T-helper 2 cell treated with Interferon-gamma antibody and Interleukin-4, amounts not matched to agents 5 μg/mL and 100 μg/mL, for 36 hours (primary cell): ENCODE measurements around the gene GCFC2.
"Not testable (repeated sequence)": the region's sequence is repeated elsewhere in the genome, so short reads cannot be mapped to it uniquely, and the experiment has no call there.

ENCODE experiments used
- DNase-seq: peaks from one replicate; pipeline ENCODE4 v3.0.0; 2021; ENCODE audit warnings: low spot score
- H3K27ac Mint-ChIP-seq: one replicate; pipeline ENCODE4 v1.8.0; 2021; ENCODE audit warnings: mild to moderate bottlenecking, mixed read lengths
- H3K27me3 Mint-ChIP-seq: one replicate; pipeline ENCODE4 v1.8.0; 2021; ENCODE audit warnings: low read depth, mixed read lengths
- H3K36me3 Mint-ChIP-seq: one replicate; pipeline ENCODE4 v1.8.0; 2021; ENCODE audit warnings: low read depth, mixed read lengths
- H3K4me1 Mint-ChIP-seq: one replicate; pipeline ENCODE4 v1.8.0; 2021; ENCODE audit warnings: low read depth, mixed read lengths
- H3K4me3 Mint-ChIP-seq: one replicate; pipeline ENCODE4 v1.8.0; 2022; ENCODE audit warnings: mild to moderate bottlenecking, moderate library complexity, mixed read lengths
- H3K9me3 Mint-ChIP-seq: one replicate; pipeline ENCODE4 v1.8.0; 2021; ENCODE audit warnings: mixed read lengths

The GCFC2 gene

DNA sequence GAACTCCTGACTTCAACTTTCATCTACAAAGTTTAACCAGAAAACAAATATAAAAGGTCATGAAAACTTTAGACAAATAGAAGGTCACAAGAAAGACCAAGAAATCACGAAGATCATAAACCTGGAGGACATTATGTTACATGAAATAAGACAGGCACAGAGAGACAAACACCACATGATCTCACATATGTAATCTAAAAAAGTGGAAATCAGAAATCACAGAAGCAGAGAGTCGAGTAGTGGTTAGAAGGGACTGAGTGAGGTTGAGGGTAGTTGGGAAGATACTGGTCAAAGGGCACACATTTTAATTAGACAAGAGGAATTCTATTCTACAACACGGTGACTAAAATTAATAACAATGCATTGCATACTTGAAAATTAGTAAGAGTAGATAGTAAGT is 1.4 kb downstream of the GCFC2 start:
- Mint-ChIP-seq H3K27ac (peak overlapping the region; percentile 79), H3K9me3 (no peaks in the 10 kb centered on the region), H3K36me3 (peaks cover 15% of the 10 kb centered on the region), H3K27me3 (no peaks in the 10 kb centered on the region), H3K4me3 (peak overlapping the region; percentile 79), H3K4me1 (peaks cover 28% of the 10 kb centered on the region)
- DNase-seq, result no peak

DNA sequence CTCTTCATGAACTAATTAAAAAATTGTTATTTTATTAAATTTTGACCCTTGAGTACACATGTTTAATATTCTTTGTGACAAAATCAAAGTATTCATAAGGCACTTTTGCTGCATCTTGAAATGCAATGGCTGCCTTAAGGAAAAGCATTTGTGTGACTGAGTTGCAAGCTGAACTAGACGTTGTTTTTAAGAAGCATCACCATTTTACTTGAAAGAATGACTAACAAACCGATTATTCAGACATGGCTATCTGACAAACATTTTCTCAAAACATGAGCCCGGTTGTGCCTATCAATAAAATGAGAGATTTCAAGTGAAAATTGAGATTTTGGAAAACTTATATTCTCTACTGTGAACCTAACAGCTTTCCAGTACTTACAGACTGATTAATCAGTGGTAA is 2.8 kb downstream of the GCFC2 start:
- DNase-seq, result no peak
- Mint-ChIP-seq H3K36me3 (peaks cover 25% of the 10 kb centered on the region), H3K4me1 (peaks cover 30% of the 10 kb centered on the region), H3K27me3 (no peaks in the 10 kb centered on the region), H3K4me3 (peak overlapping the region; percentile 59), H3K27ac (no peak overlapping the region), H3K9me3 (no peaks in the 10 kb centered on the region)

DNA sequence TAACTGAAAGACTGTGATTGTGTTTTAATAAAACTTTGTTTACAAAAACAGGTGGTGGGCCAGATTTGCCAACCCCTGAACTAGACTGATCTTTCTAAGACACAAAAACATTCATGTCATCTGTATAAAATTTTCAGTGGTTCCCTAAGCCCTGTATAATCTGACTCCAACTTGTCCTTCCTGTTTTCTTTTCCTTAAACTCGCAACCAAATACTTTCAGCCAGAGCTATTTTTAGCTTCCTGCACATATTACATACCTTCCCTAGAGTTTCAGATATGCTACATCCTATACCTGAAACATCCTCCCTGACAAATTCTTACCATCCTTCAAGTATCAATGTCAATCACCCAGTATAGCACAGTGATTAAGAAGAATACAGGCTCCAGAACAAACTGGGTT is 4.8 kb downstream of the GCFC2 start:
- H3K4me3 Mint-ChIP-seq, result no peak overlapping the region
- H3K9me3 Mint-ChIP-seq, result peaks cover 3% of the 10 kb centered on the region
- peaks cover 40% of the 10 kb centered on the region for H3K36me3 Mint-ChIP-seq
- H3K27ac Mint-ChIP-seq, result no peak overlapping the region
- DNase-seq, result no peak
- peaks cover 27% of the 10 kb centered on the region for H3K4me1 Mint-ChIP-seq
- no peaks in the 10 kb centered on the region for H3K27me3 Mint-ChIP-seq

DNA sequence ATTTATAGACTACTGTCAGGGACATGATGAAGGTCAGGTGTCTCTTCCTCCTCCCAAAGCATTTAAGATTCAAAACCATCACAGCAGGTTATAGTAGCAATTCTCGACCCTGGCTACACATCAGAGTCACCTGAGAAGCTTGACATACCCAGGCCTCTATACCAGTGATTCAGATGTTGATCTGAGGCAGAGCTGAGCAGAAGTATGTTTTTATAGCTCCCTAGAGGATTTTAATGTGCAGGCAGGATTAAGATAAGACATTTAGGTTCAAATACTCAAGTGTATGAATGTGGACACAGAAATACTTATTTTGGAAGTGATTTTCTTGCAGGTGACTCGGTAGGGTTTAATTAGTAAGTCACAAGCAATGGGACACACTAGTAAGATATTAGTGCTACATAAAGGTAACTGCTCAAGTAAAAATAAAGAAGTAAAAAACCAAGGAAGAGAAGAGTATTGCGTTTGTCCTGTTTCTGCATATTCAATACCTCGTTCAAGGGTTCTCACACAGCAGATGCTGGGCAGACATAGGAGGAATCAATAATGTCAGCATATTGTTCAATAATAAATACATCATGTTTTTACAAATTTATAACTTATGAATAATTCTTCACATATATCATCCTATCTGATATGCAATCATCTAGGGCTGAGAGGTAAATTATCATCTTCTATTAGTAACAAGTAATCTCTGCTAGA is 7.0 kb downstream of the GCFC2 start:
- Mint-ChIP-seq H3K4me3 (no peak overlapping the region), H3K27me3 (no peaks in the 10 kb centered on the region), H3K27ac (no peak overlapping the region), H3K4me1 (peaks cover 21% of the 10 kb centered on the region), H3K36me3 (peaks cover 53% of the 10 kb centered on the region), H3K9me3 (peaks cover 3% of the 10 kb centered on the region)
- no peak for DNase-seq

DNA sequence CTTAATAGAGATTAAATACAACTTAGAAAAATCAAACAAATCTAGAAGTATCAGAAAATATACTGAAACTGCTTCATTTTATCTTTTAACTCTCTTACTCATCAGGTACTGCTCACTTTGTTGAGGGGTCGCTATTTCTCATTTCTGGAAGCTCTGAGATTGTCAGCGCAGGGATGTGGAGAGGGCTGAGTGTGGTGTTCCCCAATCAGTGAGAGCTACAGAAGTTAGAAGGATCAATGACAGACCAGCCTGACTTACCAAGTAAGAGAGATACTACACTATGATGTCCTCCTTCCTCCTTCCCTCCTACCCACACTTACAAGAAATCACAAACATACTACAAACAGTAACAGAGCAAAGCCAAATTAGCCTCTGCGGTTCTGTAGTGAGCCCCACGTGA is 8.1 kb downstream of the GCFC2 start:
- no peak overlapping the region for H3K27ac Mint-ChIP-seq
- H3K36me3 Mint-ChIP-seq, result peaks cover 59% of the 10 kb centered on the region
- DNase-seq, result no peak
- no peaks in the 10 kb centered on the region for H3K27me3 Mint-ChIP-seq
- H3K9me3 Mint-ChIP-seq, result peaks cover 9% of the 10 kb centered on the region
- H3K4me3 Mint-ChIP-seq, result no peak overlapping the region
- H3K4me1 Mint-ChIP-seq, result peaks cover 17% of the 10 kb centered on the region

DNA sequence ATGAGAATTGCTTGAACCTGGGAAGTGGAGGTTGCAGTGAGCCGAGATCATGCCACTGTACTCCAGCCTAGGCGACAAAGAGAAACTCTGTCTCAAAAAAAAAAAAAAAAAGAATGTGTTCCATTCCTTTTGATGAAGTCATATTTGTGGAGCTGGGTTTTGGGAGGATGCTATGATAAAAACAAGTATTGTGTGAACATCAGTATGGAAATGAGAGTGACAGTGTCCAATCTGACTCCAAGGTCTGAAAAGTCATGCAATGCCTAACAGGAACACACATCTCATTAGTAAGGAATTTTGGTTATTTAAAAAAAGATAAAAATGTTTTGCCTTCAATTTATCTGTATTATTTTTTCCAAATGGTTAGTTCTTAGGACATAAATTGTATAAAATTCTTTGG is 11.8 kb downstream of the GCFC2 start:
- Mint-ChIP-seq H3K27ac (no peak overlapping the region), H3K4me1 (peaks cover 2% of the 10 kb centered on the region), H3K9me3 (peaks cover 12% of the 10 kb centered on the region), H3K36me3 (peaks cover 49% of the 10 kb centered on the region), H3K27me3 (no peaks in the 10 kb centered on the region), H3K4me3 (no peak overlapping the region)
- DNase-seq, result no peak

DNA sequence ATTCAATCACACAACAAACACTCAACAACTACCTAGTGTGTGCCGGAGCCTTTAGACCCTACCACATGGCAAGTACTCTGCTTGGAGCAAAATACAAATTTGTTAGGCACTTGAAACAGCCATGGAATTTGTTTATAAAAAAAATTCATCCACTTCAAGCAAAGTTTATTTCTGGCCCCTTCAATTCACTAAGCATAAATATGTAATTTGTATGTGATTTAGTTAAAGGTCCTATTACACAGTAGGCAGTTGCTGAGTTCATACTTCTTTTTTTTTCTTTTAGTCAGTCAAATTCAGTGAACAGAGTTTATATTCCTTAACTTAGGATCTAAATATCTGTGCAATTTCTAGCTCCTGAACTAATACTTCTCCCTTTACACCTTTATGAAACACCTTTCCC is 22.5 kb downstream of the GCFC2 start:
- Mint-ChIP-seq H3K9me3 (no peaks in the 10 kb centered on the region), H3K27me3 (no peaks in the 10 kb centered on the region), H3K4me1 (peaks cover 2% of the 10 kb centered on the region), H3K36me3 (peaks cover 47% of the 10 kb centered on the region), H3K4me3 (no peak overlapping the region), H3K27ac (no peak overlapping the region)
- no peak for DNase-seq

DNA sequence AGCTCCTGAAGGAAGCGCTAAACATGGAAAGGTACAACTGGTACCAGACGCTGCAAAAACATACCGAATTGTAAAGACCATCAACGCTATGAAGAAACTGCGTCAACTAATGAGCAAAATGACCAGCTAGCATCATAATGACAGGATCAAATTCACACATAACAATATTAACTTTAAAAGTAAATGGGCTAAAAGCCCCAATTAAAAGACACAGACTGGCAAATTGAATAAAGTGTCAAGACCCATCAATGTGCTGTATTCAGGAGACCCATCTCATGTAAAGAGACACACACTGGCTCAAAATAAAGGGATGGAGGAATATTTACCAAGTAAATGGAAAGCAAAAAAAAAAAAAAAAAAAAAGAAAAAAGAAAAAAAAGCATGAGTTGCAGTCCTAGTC is 27.3 kb downstream of the GCFC2 start:
- not testable (repeated sequence) for DNase-seq, H3K27me3 Mint-ChIP-seq, H3K4me3 Mint-ChIP-seq, H3K4me1 Mint-ChIP-seq, H3K9me3 Mint-ChIP-seq, H3K27ac Mint-ChIP-seq
- peaks cover 35% of the 10 kb centered on the region for H3K36me3 Mint-ChIP-seq

DNA sequence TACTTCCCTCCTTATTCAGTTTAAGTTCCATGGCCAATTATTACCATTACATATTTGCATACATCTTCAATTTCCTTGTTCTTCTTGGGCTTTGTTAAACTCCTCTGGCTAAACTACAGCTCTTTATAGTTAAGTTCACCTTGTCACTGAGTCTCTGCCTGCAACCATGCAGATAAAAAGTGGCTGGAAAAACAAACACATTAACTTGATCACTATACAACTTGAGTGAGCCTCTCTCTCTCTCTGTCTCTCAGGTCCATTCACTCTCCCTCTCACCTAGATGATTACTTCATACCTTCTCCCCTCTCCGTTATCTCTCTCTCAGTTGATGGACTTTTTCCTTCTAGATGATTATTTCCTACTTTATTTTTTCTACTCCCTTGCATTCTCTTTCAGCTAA is 30.3 kb downstream of the GCFC2 start:
- Mint-ChIP-seq H3K36me3 (peaks cover 25% of the 10 kb centered on the region), H3K9me3 (no peaks in the 10 kb centered on the region), H3K27me3 (no peaks in the 10 kb centered on the region), H3K27ac (no peak overlapping the region), H3K4me3 (no peak overlapping the region), H3K4me1 (peaks cover 14% of the 10 kb centered on the region)
- DNase-seq, result no peak

DNA sequence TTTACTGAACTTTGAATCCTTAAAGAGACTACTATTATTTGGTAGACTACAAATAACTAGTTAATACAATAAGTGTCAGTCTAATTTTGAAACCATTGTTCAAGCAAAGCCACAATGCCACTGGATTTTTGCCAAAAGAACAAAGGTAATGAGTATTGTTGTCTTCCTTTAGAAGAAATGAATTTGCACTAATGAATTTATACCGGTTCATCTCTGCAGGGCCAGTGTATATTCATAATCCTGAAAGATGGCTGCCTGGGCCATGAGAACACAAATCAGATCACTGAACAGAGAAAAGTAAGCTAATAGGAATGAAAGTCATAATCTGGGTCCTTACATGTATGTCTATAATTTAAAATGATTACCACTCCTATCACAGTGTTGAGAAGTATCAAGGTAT is 31.2 kb downstream of the GCFC2 start:
- Mint-ChIP-seq H3K36me3 (peaks cover 19% of the 10 kb centered on the region), H3K4me3 (no peak overlapping the region), H3K9me3 (no peaks in the 10 kb centered on the region), H3K27ac (no peak overlapping the region), H3K4me1 (peaks cover 14% of the 10 kb centered on the region), H3K27me3 (no peaks in the 10 kb centered on the region)
- DNase-seq, result no peak

DNA sequence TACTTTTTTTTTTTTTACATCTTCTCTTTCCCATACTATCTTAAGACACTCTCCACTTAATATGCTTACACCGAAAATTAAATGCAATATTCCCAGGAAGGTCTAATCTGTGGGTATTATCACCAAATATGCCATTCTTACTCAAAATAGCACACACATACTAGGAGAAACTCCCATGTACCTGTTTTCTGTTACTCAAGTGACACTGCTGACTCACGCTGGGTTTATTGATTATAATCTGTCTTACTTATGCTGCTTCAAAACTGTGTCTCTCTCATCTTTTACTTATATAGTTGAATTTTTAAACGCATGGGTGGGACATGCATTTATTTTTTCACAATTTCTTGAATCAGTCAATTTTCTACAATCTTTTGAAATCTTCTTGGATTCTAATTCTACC is 34.3 kb downstream of the GCFC2 start:
- Mint-ChIP-seq H3K9me3 (no peaks in the 10 kb centered on the region), H3K4me1 (peaks cover 14% of the 10 kb centered on the region), H3K4me3 (no peak overlapping the region), H3K27me3 (no peaks in the 10 kb centered on the region), H3K27ac (peak overlapping the region; percentile 55), H3K36me3 (peaks cover 17% of the 10 kb centered on the region)
- no peak for DNase-seq

DNA sequence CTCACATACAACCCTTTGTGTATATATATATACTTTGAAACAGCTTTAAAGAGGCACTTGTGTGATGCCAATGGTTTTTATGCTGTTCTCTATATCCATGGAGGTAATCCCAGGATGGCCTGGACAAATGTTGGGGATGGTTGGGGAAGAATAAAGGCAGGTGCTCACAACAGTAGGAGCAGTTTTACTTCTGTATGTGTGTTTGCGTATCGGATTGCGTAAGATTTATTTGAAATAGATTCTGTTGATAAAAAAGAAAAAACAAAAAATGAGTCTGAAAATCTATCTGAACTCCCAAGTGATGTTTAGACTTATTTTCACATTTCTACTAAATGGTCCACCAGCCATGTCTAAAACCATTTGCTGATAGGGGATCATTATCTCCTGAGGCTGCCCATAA is 34.8 kb downstream of the GCFC2 start:
- H3K36me3 Mint-ChIP-seq, result peaks cover 23% of the 10 kb centered on the region
- no peaks in the 10 kb centered on the region for H3K27me3 Mint-ChIP-seq
- no peak for DNase-seq
- H3K4me3 Mint-ChIP-seq, result no peak overlapping the region
- H3K27ac Mint-ChIP-seq, result no peak overlapping the region
- H3K9me3 Mint-ChIP-seq, result no peaks in the 10 kb centered on the region
- peaks cover 14% of the 10 kb centered on the region for H3K4me1 Mint-ChIP-seq

DNA sequence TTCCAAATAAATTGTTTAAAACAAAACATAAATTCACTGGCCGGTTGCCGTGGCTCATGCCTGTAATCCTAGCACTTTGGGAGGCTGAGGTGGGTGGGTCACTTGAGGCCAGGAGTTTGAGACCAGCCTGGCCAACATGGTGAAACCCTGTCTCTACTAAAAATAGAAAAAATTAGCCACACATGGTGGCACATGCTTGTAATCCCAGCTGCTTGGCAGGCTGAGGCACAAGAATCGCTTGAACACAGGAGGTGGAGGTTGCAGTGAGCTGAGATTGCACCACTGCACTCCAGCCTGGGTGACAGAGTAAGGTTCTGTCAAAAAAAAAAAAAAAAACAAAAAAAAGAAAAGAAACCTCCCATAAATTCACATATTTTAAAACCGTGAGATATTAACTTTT is 35.3 kb downstream of the GCFC2 start:
- H3K27ac Mint-ChIP-seq, H3K27me3 Mint-ChIP-seq, H3K9me3 Mint-ChIP-seq, DNase-seq, H3K4me3 Mint-ChIP-seq: not testable (repeated sequence)
- peaks cover 14% of the 10 kb centered on the region for H3K4me1 Mint-ChIP-seq
- peaks cover 24% of the 10 kb centered on the region for H3K36me3 Mint-ChIP-seq

DNA sequence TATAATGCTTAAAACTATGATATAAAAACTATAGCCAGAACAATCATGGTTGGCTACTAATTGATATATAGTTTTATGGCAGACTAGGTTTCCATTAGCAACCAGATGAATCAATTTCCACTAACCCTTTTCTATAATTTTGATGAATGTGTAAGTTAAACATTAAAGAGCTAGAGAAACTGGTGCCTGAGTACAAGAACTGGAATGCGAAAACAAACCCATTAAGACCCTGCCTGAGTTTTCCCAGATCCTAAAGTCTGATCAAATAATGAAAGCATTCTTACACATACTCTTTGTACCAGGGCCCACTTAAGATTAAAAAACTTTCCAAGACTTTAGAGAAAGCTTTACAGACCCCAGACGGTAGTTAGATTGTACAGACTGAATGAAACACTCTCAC is 42.8 kb downstream of the GCFC2 start:
- Mint-ChIP-seq H3K4me1 (peaks cover 4% of the 10 kb centered on the region), H3K27ac (no peak overlapping the region), H3K4me3 (no peak overlapping the region), H3K36me3 (peaks cover 36% of the 10 kb centered on the region), H3K27me3 (no peaks in the 10 kb centered on the region), H3K9me3 (no peaks in the 10 kb centered on the region)
- no peak for DNase-seq

DNA sequence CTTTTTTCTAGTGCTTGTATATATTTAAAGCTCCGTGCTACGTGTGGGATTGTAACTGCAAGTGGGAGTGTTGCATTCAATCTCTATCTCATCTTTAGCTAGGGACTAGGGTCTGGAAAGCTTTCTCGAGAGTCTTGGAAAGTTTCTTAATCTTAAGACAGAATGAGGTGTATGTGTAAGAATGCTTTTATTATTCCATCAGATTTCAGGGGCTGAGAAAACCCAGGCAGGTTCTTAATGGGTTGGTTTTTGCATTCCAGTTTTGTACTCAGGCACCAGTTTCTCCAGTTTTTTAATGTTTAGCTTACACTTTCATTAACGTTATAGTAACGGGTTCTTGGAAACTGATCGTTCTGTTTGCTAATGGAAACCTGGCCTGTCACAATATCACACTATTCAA is 43.8 kb downstream of the GCFC2 start:
- Mint-ChIP-seq H3K27ac (no peak overlapping the region), H3K36me3 (peaks cover 36% of the 10 kb centered on the region), H3K9me3 (no peaks in the 10 kb centered on the region), H3K4me1 (no peaks in the 10 kb centered on the region), H3K4me3 (no peak overlapping the region), H3K27me3 (no peaks in the 10 kb centered on the region)
- no peak for DNase-seq
